SH-SY5Y (cell line): Measurements from ENCODE around the gene HNRNPAB.

Source experiments
- GATA2 ChIP-seq: IDR thresholded peaks from 2 replicates; pipeline ENCODE4 v1.6.1; 2011; ENCODE audit warnings: mild to moderate bottlenecking, low read depth, low read length
- GATA3 ChIP-seq: IDR thresholded peaks from 2 replicates; pipeline ENCODE4 v1.6.1; 2011; ENCODE audit warnings: low read depth, mild to moderate bottlenecking, low read length, moderate library complexity

The HNRNPAB gene

GRCh38 chr5:178187014-178187413 lies 17.3 kb upstream of the HNRNPAB start, which contains the start of gene GMCL2:
Gene GMCL2 (minus strand): TSS chr5:178187371. CDS start chr5:178187299, 72 bp downstream.
- TF ChIP-seq GATA2 = no peak
- TF ChIP-seq GATA3 = no peak

- TF ChIP-seq GATA2 (no peak), GATA3 (no peak)
Observed at GRCh38 chr5:178189433-178189832, 14.9 kb upstream of the HNRNPAB start.

- no peak for TF ChIP-seq GATA3
- TF ChIP-seq GATA2 = no peak
Observed at GRCh38 chr5:178191661-178192060, 12.7 kb upstream of the HNRNPAB start.

- no peak for TF ChIP-seq GATA2
- TF ChIP-seq GATA3 = no peak
Observed at GRCh38 chr5:178192244-178192643, 12.1 kb upstream of the HNRNPAB start.

- no peak for TF ChIP-seq GATA2
- no peak for TF ChIP-seq GATA3
Observed at GRCh38 chr5:178192787-178193186, 11.5 kb upstream of the HNRNPAB start.

- TF ChIP-seq GATA2 (no peak), GATA3 (no peak)
Observed at GRCh38 chr5:178193251-178193809, 11.0 kb upstream of the HNRNPAB start.

- TF ChIP-seq GATA3 = no peak
- TF ChIP-seq GATA2 = no peak
Observed at GRCh38 chr5:178194026-178194425, 10.3 kb upstream of the HNRNPAB start.

- TF ChIP-seq GATA2 = no peak
- no peak for TF ChIP-seq GATA3
Observed at GRCh38 chr5:178196281-178196812, 8.0 kb upstream of the HNRNPAB start.

GRCh38 chr5:178196986-178197385 lies 7.3 kb upstream of the HNRNPAB start:
- TF ChIP-seq GATA3 (no peak), GATA2 (no peak)

- TF ChIP-seq GATA2 (no peak), GATA3 (no peak)
Observed at GRCh38 chr5:178198706-178199105, 5.6 kb upstream of the HNRNPAB start.

GRCh38 chr5:178199581-178200434 lies 4.5 kb upstream of the HNRNPAB start:
- TF ChIP-seq GATA2 (no peak), GATA3 (no peak)

- TF ChIP-seq GATA3 (no peak), GATA2 (no peak)
Observed at GRCh38 chr5:178201221-178201926, 3.0 kb upstream of the HNRNPAB start.

- TF ChIP-seq GATA2 (no peak), GATA3 (no peak)
Observed at GRCh38 chr5:178201927-178202235, 2.5 kb upstream of the HNRNPAB start.

GRCh38 chr5:178202541-178202940 lies 1.8 kb upstream of the HNRNPAB start:
- TF ChIP-seq GATA2 (no peak), GATA3 (no peak)
